NCI-H526 treated with DMSO at 0.1 percent for 48 hours (cell line): ENCODE results near the gene AGL.
"Not testable (repeated sequence)": the region's sequence is repeated elsewhere in the genome, so short reads cannot be mapped to it uniquely, and the experiment has no call there.

Experiments used
- DNase-seq: peaks from one replicate; lab custom pipeline; 2025; lab: John Stamatoyannopoulos, UW

Gene AGL

GRCh38 chr1:99849744-99850458 lies at the start of gene AGL:
TSS of gene AGL (plus strand) at chr1:99850361. CDS start at chr1:99851043, 682 bp downstream.
- peak; percentile 73 for DNase-seq

- no peak for DNase-seq
Observed at GRCh38 chr1:99801584-99801983, 48.6 kb upstream of the AGL start.

GRCh38 chr1:99806882-99807281 lies 43.3 kb upstream of the AGL start:
- DNase-seq = no peak

GRCh38 chr1:99808391-99809115 lies 41.6 kb upstream of the AGL start:
- peak; percentile 63 for DNase-seq

GRCh38 chr1:99811075-99811474 lies 39.1 kb upstream of the AGL start:
- no peak for DNase-seq

- DNase-seq = no peak
Observed at GRCh38 chr1:99811747-99812146, 38.4 kb upstream of the AGL start.

GRCh38 chr1:99814373-99814900 lies 35.7 kb upstream of the AGL start:
- no peak for DNase-seq

- no peak for DNase-seq
Observed at GRCh38 chr1:99816656-99817055, 33.5 kb upstream of the AGL start.

GRCh38 chr1:99818063-99818699 lies 32.0 kb upstream of the AGL start:
- DNase-seq = no peak

- no peak for DNase-seq
Observed at GRCh38 chr1:99820546-99820945, 29.6 kb upstream of the AGL start.

- no peak for DNase-seq
Observed at GRCh38 chr1:99825098-99825497, 25.1 kb upstream of the AGL start.

- DNase-seq = no peak
Observed at GRCh38 chr1:99825702-99826101, 24.5 kb upstream of the AGL start.

- DNase-seq = no peak
Observed at GRCh38 chr1:99827970-99828369, 22.2 kb upstream of the AGL start.

GRCh38 chr1:99829269-99829668 lies 20.9 kb upstream of the AGL start:
- DNase-seq = no peak

- DNase-seq = not testable (repeated sequence)
Observed at GRCh38 chr1:99833911-99834310, 16.2 kb upstream of the AGL start.

- not testable (repeated sequence) for DNase-seq
Observed at GRCh38 chr1:99836171-99837103, 13.7 kb upstream of the AGL start.

GRCh38 chr1:99840353-99840752 lies 9.8 kb upstream of the AGL start:
- not testable (repeated sequence) for DNase-seq

- no peak for DNase-seq
Observed at GRCh38 chr1:99843760-99844159, 6.4 kb upstream of the AGL start.

GRCh38 chr1:99845201-99845600 lies 5.0 kb upstream of the AGL start:
- DNase-seq = not testable (repeated sequence)

GRCh38 chr1:99849413-99849743 lies 783 bp upstream of the AGL start:
- no peak for DNase-seq

GRCh38 chr1:99850459-99851291 lies 514 bp downstream of the AGL start:
- peak; percentile 59 for DNase-seq
